Choroid plexus epithelial cell (primary cell): ENCODE data around the gene STH.
A peak's percentile ranks its signal among the peaks of the same experiment; 100 is the strongest.
"Not testable (repeated sequence)": the region's sequence is repeated elsewhere in the genome, so short reads cannot be mapped to it uniquely, and the experiment has no call there.

Experiments used
- DNase-seq: peaks from one replicate; pipeline ENCODE4 v3.0.0-alpha.2; 2010; ENCODE audit warnings: low read depth
- H3K4me3 ChIP-seq: 2 replicates; pipeline ENCODE4 v1.5.1; 2011; ENCODE audit warnings: low read depth, mild to moderate bottlenecking, control low read depth, low read length, moderate library complexity
- CTCF ChIP-seq: conservative IDR thresholded peaks from 2 replicates; pipeline ENCODE4 v1.5.1; 2011; ENCODE audit warnings: low read depth, mild to moderate bottlenecking, control low read depth, inconsistent platforms, low read length, moderate library complexity

STH gene

GRCh38 chr17:46002311-46002972 is 3.4 kb downstream of the STH start:
- DNase-seq, result peak; percentile 75
- no peak overlapping the region for H3K4me3 ChIP-seq
- TF ChIP-seq CTCF, result peak; percentile 90

GRCh38 chr17:46002973-46003316 is 3.9 kb downstream of the STH start:
- no peak for DNase-seq
- H3K4me3 ChIP-seq, result no peak overlapping the region
- no peak for TF ChIP-seq CTCF

- TF ChIP-seq CTCF, result no peak
Measured at GRCh38 chr17:46003907-46004748, 5.1 kb downstream of the STH start.

GRCh38 chr17:46006082-46006481 is 7.0 kb downstream of the STH start:
- not testable (repeated sequence) for DNase-seq, H3K4me3 ChIP-seq

More at GRCh38 chr17:46003907-46004748, 5.1 kb downstream of the STH start:
- peak; percentile 15 for DNase-seq
- no peak overlapping the region for H3K4me3 ChIP-seq

- H3K4me3 ChIP-seq, result no peak overlapping the region
- DNase-seq, result no peak
- no peak for TF ChIP-seq CTCF
Measured at GRCh38 chr17:46007461-46007965, 8.5 kb downstream of the STH start.

- no peak for DNase-seq
- TF ChIP-seq CTCF, result no peak
- no peak overlapping the region for H3K4me3 ChIP-seq
Measured at GRCh38 chr17:46008591-46008990, 9.5 kb downstream of the STH start.

- DNase-seq, result peak; percentile 27
- no peak overlapping the region for H3K4me3 ChIP-seq
- no peak for TF ChIP-seq CTCF
Measured at GRCh38 chr17:46009681-46010596, 10.9 kb downstream of the STH start.
